Transverse colon (tissue), 4 donors: Measurements from ENCODE around the gene SERINC1. TPM values are rescaled to one million over a fixed set of nuclear protein-coding genes. Genes with fewer than 3 reads are reported as not detected.

Experiments
- DNase-seq: peaks from one replicate; pipeline ENCODE4 v3.0.0-alpha.2; 2019
- H3K27ac ChIP-seq, 4 donors: fragments of 200-600 bp; sonication (generic); 2 replicates each; pipeline ENCODE4 v1.5.1; 2016 to 2018; ENCODE audit warnings: inconsistent platforms in 4 of 4
- H3K27me3 ChIP-seq: fragments of 200-600 bp; sonication (generic); 2 replicates; pipeline ENCODE4 v1.5.1; 2017; ENCODE audit warnings: inconsistent platforms
- H3K36me3 ChIP-seq, 4 donors: fragments of 200-600 bp; sonication (generic); 2 replicates each; pipeline ENCODE4 v1.5.1; 2017 to 2019; ENCODE audit warnings: inconsistent platforms in 4 of 4
- H3K4me1 ChIP-seq, 4 donors: fragments of 200-600 bp; sonication (generic); 2 replicates each; pipeline ENCODE4 v1.5.1; 2017 to 2020; ENCODE audit warnings: inconsistent platforms in 4 of 4
- H3K4me3 ChIP-seq, 4 donors: fragments of 200-600 bp; sonication (generic); 1 replicate in 1 of 4; 2 replicates in 3 of 4; pipeline versions ENCODE4 v1.5.1 to v1.6.1; 2017 to 2019; ENCODE audit warnings: inconsistent platforms in 4 of 4
- H3K9me3 ChIP-seq, 2 donors: fragments of 200-600 bp; sonication (generic); 2 replicates each; pipeline ENCODE4 v1.5.1; 2017 to 2019; ENCODE audit warnings: inconsistent platforms in 2 of 2
- EP300 ChIP-seq: sonication (generic); formaldehyde crosslinking; IDR thresholded peaks from one replicate; pipeline ENCODE4 v1.6.1; 2017; ENCODE audit warnings: antibody characterized with exemption, low read depth
- POLR2A ChIP-seq: fragments of 450-650 bp; IDR thresholded peaks from one replicate; pipeline ENCODE4 v1.6.1; 2016; ENCODE audit warnings: antibody characterized with exemption, mild to moderate bottlenecking, moderate library complexity
- POLR2AphosphoS5 ChIP-seq, 3 donors: sonication (generic); formaldehyde crosslinking; IDR thresholded peaks; one replicate each; pipeline ENCODE4 v1.6.1; 2016; ENCODE audit warnings: antibody characterized with exemption in 3 of 3
- WGBS, 2 donors: methylation state at CpG; one replicate each; pipeline ENCODE4 v1.1.5; 2018; ENCODE audit warnings: low coverage in 1 of 2; 5-methylcytosine and 5-hydroxymethylcytosine counted together
- in situ Hi-C, 4 donors: fragments of 200-750 bp; cut with MboI; loops; one replicate each; pipeline versions ENCODE4 v1.15.0 to v1.15.1; 2017; ENCODE audit warnings: low sequenced_read_pairs in 3 of 4, low pct_ligation_motif_present in 1 of 4, low pct_unique_long_range_greater_than_20kb in 1 of 4
- intact Hi-C: fragments of 100-400 bp; cut with DNase I; formaldehyde crosslinking; loops from one replicate; pipeline ENCODE4 v1.15.1; 2023; ENCODE audit warnings: low total_unique reads
- total RNA-seq, 4 donors: library from RNA; depleted of rRNA; stranded (reverse); fragments of >200 nt; gene quantifications; one replicate each; pipeline ENCODE4 v1.1.0, GENCODE V29; 2016
- TF ChIP-seq, protein P1 (sequence below), 5 experiments: fragments of 200-600 bp in 3 of 5; fragments of 450-650 bp in 2 of 5; sonication (generic) in 3 of 5; IDR thresholded peaks; 1 replicate in 2 of 5; 2 replicates in 3 of 5; pipeline ENCODE4 v1.5.1; 2016 to 2017; ENCODE audit warnings: antibody characterized with exemption in 5 of 5, inconsistent platforms in 3 of 5, mild to moderate bottlenecking in 2 of 5, moderate library complexity in 1 of 5

The SERINC1 gene
- total RNA-seq, 4 donors from 2014 or later = 32.6 to 138 (median 87.0) TPM

GRCh38 chr6:122422003-122422402 lies 49.6 kb downstream of the SERINC1 start:
- 95 to 100% methylated on average over 2 of the region's 2 CpGs for WGBS, 2 donors
- H3K4me1 ChIP-seq = no peaks in the 10 kb centered on the region
- H3K27ac ChIP-seq = no peak overlapping the region
- no peak for DNase-seq
- no peak for TF ChIP-seq POLR2A
- TF ChIP-seq POLR2AphosphoS5 (IDR thresholded peaks at IDR 0.05) = no peak
- TF ChIP-seq, protein P1, sequence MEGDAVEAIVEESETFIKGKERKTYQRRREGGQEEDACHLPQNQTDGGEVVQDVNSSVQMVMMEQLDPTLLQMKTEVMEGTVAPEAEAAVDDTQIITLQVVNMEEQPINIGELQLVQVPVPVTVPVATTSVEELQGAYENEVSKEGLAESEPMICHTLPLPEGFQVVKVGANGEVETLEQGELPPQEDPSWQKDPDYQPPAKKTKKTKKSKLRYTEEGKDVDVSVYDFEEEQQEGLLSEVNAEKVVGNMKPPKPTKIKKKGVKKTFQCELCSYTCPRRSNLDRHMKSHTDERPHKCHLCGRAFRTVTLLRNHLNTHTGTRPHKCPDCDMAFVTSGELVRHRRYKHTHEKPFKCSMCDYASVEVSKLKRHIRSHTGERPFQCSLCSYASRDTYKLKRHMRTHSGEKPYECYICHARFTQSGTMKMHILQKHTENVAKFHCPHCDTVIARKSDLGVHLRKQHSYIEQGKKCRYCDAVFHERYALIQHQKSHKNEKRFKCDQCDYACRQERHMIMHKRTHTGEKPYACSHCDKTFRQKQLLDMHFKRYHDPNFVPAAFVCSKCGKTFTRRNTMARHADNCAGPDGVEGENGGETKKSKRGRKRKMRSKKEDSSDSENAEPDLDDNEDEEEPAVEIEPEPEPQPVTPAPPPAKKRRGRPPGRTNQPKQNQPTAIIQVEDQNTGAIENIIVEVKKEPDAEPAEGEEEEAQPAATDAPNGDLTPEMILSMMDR (IDR thresholded peaks at IDR 0.05) = no peak
- TF ChIP-seq EP300 = no peak
- no peak overlapping the region for H3K4me3 ChIP-seq
- intact Hi-C loops = no loop called here
- H3K36me3 ChIP-seq = peaks cover 0 to 26% (median 10%) of the 10 kb centered on the region in 4 donors
- no peaks in the 10 kb centered on the region for H3K9me3 ChIP-seq
- H3K27me3 ChIP-seq = no peaks in the 10 kb centered on the region
- in situ Hi-C loops = no loop called here

DNA sequence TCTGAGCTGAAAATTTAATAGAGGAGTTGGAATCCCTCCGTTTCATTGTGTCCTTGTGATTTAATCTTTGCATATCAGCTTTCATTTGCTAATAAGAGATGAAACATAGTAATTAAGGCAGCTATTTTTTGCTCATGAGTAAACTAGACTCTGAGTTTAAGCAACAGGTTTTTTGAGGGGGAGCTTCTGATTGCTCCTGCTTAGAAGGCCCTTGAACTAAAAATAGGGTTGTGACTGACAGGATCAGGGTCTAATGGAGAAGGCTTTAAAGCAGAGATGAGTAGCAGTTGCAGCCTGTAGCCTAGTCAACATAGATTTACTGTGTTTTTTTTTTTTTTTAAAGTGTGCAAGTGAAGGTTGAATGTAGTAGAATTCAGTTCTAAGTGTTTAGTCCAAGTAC lies 54.8 kb downstream of the SERINC1 start:
- TF ChIP-seq EP300 (no peak), POLR2A (no peak), POLR2AphosphoS5 (IDR thresholded peaks at IDR 0.05) (no peak)
- TF ChIP-seq, protein P1 (IDR thresholded peaks at IDR 0.05) = no peak
- Histone ChIP-seq H3K9me3 (no peaks in the 10 kb centered on the region), H3K27me3 (no peaks in the 10 kb centered on the region), H3K36me3 (peaks cover 0 to 6% (median 0%) of the 10 kb centered on the region in 4 donors), H3K4me1 (no peaks in the 10 kb centered on the region), H3K4me3 (no peak overlapping the region), H3K27ac (no peak overlapping the region)
- no peak for DNase-seq
- in situ Hi-C loops = no loop called here
- WGBS, 2 donors = 96 to 100% methylated on average over 1 of the region's 1 CpG
- intact Hi-C loops = no loop called here

GRCh38 chr6:122412001-122412400 lies 59.6 kb downstream of the SERINC1 start:
- Histone ChIP-seq H3K4me3 (no peak overlapping the region), H3K9me3 (no peaks in the 10 kb centered on the region), H3K27me3 (no peaks in the 10 kb centered on the region), H3K27ac (no peak overlapping the region), H3K36me3 (no peaks in the 10 kb centered on the region), H3K4me1 (no peaks in the 10 kb centered on the region)
- intact Hi-C loops (no loop called here), in situ Hi-C loops (no loop called here)
- TF ChIP-seq POLR2A (no peak), EP300 (no peak), POLR2AphosphoS5 (IDR thresholded peaks at IDR 0.05) (no peak)
- TF ChIP-seq, protein P1 (IDR thresholded peaks at IDR 0.05) = no peak
- DNase-seq = no peak

DNA sequence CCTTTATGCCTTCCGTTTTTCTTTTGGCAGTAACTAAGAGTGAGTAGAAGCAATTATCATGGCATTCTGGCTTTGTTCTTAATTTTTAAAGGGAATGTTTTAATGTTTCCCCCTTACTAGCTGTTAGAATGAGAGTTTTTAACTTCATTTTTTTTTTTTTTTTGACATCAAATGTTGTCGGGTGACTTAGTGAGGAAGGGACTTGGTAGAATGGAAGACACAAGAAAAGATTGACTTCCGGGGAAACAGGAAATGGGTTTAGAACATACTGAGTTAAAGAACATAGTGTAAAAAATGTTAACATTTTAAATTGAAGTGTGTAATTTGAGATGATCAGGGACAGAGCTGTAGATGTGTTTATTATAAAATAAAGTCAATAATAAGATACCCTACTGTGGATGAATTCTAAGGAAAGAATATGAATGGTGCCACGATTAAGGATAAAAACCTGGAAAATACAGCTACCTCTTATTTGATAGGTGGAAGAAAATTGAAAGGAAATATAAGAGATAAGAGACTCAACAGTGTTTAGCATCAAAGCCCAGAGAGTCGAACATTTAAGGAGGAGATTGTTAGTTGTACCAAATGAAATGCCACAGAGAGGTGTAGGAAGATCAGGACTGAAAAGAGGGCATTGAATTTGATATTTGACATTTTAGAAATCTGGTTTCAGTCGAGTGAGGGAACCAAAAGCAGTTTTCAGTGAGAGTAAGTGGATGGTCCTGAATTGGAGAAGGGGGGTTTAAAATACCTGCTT lies 62.7 kb downstream of the SERINC1 start:
- Histone ChIP-seq H3K4me1 (no peaks in the 10 kb centered on the region), H3K36me3 (no peaks in the 10 kb centered on the region), H3K27me3 (no peaks in the 10 kb centered on the region), H3K27ac (no peak overlapping the region), H3K9me3 (no peaks in the 10 kb centered on the region), H3K4me3 (no peak overlapping the region)
- DNase-seq = no peak
- 81 to 83% methylated on average over 6 of the region's 6 CpGs for WGBS, 2 donors
- TF ChIP-seq POLR2A (no peak), POLR2AphosphoS5 (IDR thresholded peaks at IDR 0.05) (no peak), EP300 (no peak)
- TF ChIP-seq, protein P1 (IDR thresholded peaks at IDR 0.05) = no peak
- intact Hi-C loops (loop anchor here (5.0 kb wide), 1 partner anchor 63 kb away; the partner anchor contains the start of gene SERINC1), in situ Hi-C loops (no loop called here)
